OCI-LY7 (cell line): ENCODE data around the gene UBXN7.

Source experiments
- CTCF ChIP-seq: fragments of 200-600 bp; sonication (generic); conservative IDR thresholded peaks from 2 replicates; pipeline ENCODE4 v1.5.1; 2014; ENCODE audit warnings: mild to moderate bottlenecking, antibody characterized with exemption, low read length, moderate library complexity, mixed read lengths
- EZH2phosphoT487 ChIP-seq: fragments of 200-600 bp; sonication (generic); IDR thresholded peaks from 2 replicates; pipeline ENCODE4 v1.6.1; 2018; ENCODE audit warnings: low read depth, borderline replicate concordance, mild to moderate bottlenecking, mixed run types, antibody characterized with exemption, low read length, moderate library complexity, mixed read lengths

GRCh38 chr3:196334982-196335381 lies 97.2 kb downstream of the UBXN7 start:
- TF ChIP-seq EZH2phosphoT487 (no peak), CTCF (no peak)
